Daoy (cell line): ENCODE data around the gene SH3PXD2B. TPM values are rescaled to one million over a fixed set of nuclear protein-coding genes. Genes with fewer than 3 reads are reported as not detected.
"Not testable (repeated sequence)": the region's sequence is repeated elsewhere in the genome, so short reads cannot be mapped to it uniquely, and the experiment has no call there.

Experiments used
- DNase-seq: peaks from one replicate; pipeline ENCODE4 v3.0.0-alpha.2; 2015; ENCODE audit warnings: low read depth
- total RNA-seq: library from RNA; depleted of rRNA; stranded (reverse); fragments of >200 nt; shearing (Covaris generic); gene quantifications from 2 replicates; pipeline ENCODE4 v1.2.3, GENCODE V29; 2014

Gene SH3PXD2B
- total RNA-seq, 1 experiment from 2014 or later, result 10.9 TPM

DNA sequence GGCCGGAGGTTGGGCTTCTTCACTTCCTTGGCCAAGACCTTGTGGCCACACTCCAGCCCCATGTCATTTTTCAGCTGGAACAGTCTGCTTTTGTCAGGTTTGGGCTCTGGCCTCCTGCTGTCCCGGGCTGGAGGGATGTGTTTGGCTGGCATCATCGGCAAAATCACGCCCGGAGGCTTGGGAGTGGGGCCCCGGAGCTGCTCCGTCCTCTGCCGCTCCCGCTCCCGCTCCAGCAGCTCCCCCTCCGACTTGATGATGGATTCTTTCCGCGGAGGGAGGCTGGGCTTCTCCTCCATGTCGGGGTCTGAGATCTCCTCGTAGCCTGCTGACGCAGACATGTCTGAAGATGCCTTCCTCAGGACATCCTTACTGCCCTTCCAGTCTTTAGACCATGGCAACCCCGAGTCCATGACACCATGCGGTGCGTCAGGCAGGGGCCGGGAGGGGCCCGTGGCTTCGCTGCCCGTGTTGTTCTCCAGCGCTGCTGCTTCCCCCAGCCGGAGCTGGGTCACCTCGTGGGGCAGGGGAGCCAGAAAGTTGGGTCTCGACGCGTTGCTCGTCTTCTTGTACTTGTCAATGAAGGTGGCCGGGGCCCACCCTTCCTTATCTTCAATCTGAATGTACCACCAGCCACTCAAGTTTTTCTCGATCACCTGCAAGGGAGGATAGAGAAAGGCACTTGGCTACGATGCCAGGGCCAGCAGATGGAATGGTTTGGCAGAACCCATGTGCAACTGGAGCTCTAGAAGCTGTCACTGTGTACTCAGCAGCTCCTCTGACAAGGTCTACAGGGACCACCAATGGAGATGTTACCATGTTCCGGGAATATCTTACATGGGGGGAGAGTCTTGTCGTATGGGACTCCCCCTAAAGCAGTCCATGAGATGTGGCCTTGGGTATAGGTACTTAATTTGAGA lies 114.8 kb downstream of the SH3PXD2B start:
- DNase-seq, result no peak

- DNase-seq, result no peak
These were observed 117.5 kb downstream of the SH3PXD2B start for GRCh38 chr5:172336676-172337285.

DNA sequence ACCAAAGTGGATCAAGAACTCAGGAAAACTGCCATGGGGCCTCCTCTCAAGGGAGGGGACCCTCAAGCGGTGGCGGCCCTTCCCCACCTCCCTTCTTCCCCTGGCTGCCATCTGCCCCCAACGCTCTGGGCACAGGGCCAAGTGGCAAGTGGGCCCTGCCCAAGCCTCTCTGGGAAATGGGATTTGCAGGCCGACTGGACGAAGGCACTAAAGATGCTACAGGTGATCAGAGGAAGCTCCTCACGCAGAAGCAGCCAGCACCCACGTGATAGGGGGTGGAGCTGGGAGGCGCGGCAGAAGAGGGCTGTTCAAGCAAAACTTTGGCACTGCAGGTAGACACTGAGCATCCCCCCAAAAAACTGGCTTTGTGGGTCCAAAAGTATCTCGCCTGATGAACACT lies 118.1 kb downstream of the SH3PXD2B start:
- no peak for DNase-seq

DNA sequence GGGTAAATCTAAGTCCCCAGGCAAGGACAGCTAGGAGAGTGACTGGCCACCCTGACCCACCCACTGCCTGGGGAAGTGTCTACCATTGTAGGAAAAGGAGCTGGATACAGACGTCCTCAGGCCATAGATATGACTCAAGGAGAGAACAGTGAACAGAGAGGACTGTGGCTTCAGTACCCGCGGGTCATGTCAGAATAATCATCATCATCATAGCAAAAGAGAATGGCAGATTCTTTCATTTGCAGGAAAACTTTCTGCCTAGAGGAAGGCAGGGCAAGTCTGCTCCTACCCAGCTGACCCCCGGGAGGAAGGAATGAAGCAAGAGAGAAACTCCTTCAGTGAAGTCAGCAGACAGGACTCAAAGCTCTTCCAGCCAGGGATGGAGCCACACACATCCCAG lies 118.6 kb downstream of the SH3PXD2B start:
- DNase-seq, result no peak

DNA sequence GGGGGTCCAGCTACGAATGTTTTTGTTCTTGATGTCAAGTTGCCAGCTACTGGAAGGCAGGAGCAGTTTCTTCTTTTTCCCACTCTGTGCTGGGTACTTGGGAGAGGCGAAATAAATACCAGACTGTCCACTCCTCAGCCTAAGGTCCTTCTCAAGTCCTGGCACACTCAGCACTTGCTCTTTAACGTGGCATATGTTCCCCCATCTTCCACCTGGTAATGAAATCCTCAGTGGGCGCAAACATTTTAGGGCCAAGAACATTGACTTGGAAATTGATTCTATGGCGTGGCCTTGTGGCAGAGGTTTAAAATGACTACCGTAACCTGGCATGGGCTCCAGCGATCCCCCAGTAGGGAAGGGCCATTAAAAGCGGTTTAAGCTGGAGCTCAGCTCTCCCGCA lies 119.7 kb downstream of the SH3PXD2B start:
- DNase-seq, result no peak

DNA sequence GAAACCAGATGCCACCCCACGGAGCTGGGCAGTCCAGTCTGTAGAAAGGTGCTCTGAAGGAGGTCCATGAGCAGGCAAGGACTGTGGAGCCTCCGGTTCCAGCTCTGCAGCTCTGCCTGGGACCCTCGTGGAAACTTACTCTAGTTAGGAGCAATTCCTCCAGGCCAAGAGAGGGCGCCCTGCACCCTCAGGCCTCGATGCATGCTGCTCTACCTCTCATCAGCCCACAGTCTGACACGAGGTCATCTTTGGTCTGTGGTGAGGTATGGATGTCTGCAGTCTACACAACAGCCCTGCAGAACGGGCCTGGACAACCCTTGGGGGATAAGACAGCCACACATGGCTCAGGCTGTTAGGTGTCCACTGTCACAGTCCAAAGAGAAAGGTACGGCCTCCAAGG lies 120.1 kb downstream of the SH3PXD2B start:
- no peak for DNase-seq

DNA sequence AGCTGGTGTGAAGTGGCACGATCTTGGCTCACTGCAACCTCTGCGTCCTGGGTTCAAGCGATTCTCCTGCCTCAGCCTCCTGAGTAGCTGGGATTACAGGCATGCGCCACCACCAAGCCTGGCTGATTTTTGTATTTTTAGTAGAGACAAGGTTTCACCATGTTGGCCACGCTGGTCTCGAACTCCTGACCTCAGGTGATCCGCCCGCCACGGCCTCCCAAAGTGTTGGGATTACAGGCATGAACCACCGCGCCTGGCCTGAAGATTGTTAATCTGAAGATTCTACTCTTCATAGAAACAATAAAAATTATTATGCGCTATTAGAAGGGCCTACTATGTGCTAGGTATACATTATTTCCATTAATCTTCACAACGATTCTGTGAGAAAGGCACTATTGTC lies 127.4 kb downstream of the SH3PXD2B start:
- not testable (repeated sequence) for DNase-seq

DNA sequence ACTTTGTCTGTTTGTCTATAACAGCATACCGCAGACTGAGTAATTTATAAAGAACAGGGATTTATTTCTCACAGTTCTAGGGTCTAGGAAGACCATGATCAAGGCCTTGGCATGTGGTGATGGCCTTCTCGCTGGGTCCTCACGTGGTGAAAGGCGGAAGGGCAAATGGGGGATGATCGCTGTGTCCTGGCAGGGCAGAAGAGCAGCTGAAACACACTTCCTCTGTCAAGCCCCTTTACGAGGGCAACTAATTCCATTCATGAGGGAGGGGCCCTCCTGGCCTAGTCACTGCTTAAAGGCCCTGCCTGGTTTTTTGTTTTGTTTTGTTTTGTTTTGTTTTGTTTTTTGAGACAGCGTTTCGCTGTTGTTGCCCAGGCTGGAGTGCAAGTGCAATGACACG lies 128.9 kb downstream of the SH3PXD2B start:
- DNase-seq, result no peak

- peak; percentile 49 for DNase-seq
These were observed 132.0 kb downstream of the SH3PXD2B start for GRCh38 chr5:172322028-172322965.

GRCh38 chr5:172321593-172321992 lies 132.7 kb downstream of the SH3PXD2B start:
- no peak for DNase-seq

DNA sequence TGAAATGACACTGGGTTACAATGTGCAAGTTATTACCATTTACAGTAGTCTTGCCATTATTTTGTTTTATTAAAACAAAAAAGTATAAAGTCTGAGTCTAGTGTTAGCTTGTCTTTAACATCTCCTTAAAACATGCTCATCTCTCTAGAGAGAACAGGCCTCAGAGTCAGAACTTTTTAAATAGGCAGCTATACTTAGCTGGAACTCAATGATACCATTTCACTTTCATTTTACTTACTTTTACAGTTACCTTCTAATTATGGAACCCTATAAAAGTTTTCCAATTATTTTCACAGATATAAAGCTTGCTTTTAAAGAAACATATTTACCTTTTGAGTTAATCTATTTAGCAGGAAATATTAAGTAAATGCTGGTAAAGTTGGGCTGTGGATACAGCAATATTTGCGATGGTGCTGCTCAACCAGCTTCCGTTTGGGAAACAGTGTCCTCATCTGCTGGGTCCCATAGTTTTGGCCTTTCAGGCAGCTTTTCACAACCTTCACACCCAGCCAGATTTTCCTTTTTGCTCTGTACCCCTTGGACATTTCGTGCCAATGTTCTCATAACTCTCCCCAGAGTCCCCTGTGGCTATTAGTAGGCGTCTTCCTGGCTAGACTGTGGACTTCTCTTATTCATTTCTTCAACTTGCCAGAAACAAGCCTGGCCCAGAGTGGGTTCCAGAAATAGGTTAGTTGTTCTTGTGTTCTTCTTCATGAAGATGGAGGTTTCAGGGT lies 134.4 kb downstream of the SH3PXD2B start:
- peak; percentile 16 for DNase-seq

GRCh38 chr5:172315587-172316493 lies 138.5 kb downstream of the SH3PXD2B start:
- no peak for DNase-seq

- DNase-seq, result no peak
These were observed 140.4 kb downstream of the SH3PXD2B start for GRCh38 chr5:172313915-172314314.

GRCh38 chr5:172312286-172312685 lies 142.0 kb downstream of the SH3PXD2B start:
- no peak for DNase-seq

DNA sequence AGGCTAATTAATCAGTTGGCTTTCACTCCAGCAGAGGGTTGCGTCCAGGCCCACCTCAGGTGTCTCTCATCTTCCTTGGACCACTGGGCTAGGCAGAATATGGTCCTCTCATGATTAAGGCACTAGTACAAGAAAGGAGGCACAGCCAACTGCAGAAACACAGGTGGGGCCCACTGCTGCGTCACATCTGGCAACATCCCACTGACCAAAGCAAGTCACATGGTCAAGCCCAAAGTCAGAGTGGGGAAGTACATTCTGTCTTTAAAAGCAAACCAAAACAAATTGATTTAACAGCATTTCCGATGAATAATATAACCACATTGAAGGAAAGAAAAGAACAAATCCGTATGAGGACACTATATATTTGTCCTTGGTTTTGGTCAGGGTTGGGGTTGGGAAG lies 142.7 kb downstream of the SH3PXD2B start:
- no peak for DNase-seq

DNA sequence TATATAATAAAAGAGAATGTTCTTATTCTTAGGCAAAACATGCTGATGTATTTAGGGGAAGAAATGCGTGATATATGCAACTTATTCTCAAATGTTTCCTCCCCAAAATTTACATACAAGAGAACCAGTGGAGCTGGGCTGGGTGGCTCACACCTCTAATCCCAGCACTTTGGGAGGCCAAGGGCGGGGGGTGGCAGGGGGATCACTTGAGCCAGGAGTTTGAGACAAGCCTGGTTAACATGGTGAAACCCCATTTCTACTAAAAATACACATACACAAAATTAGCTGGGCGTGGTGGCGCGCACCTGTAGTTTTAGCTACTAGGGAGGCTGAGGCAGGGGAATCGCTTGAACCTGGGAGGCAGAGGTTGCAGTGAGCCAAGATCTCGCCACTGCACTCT lies 143.3 kb downstream of the SH3PXD2B start:
- no peak for DNase-seq

GRCh38 chr5:172305380-172305779 lies 148.9 kb downstream of the SH3PXD2B start:
- DNase-seq, result no peak

GRCh38 chr5:172303572-172304335 lies 150.6 kb downstream of the SH3PXD2B start:
- no peak for DNase-seq

DNA sequence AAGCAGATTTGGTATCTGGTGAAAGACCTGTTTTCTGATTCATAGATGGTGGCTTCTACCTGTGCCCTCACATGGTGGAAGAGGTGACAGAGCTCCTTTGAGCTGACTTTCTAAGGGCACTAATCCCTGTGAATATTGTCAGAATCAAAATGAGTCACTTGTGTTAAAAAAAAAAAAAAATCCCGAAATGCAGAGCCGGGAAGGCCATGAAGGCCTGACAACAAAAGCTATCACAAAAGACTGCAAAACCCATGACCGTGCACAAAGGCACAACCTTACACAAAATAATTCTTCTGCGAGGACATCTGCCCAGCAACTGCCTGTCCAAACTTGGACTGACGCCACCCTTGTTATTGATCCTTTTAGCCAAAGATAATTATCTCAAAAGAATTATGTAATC lies 151.2 kb downstream of the SH3PXD2B start:
- DNase-seq, result no peak
